Fibroblast of lung (primary cell): Measurements from ENCODE around the gene PRKAG2. TPM values are rescaled to one million over a fixed set of nuclear protein-coding genes. Genes with fewer than 3 reads are reported as not detected.

Experiments used
- DNase-seq, 2 donors: peaks; one replicate each; pipeline versions ENCODE4 v3.0.0 to v3.0.0-alpha.2; 2010; ENCODE audit warnings: low read depth in 2 of 2
- H2AFZ ChIP-seq: 2 replicates; pipeline ENCODE4 v1.5.1; 2012; ENCODE audit warnings: low read length, control low read depth, inconsistent platforms
- H3K27ac ChIP-seq: 2 replicates; pipeline ENCODE4 v1.5.1; 2011; ENCODE audit warnings: low read length, control low read depth; ENCODE audit not compliant: insufficient read depth
- H3K27me3 ChIP-seq: 2 replicates; pipeline ENCODE4 v1.5.1; 2011; ENCODE audit warnings: mild to moderate bottlenecking, low read length; ENCODE audit not compliant: control insufficient read depth, insufficient read depth
- H3K36me3 ChIP-seq: 2 replicates; pipeline ENCODE4 v1.5.1; 2011; ENCODE audit warnings: low read length; ENCODE audit not compliant: control insufficient read depth, insufficient read depth
- H3K4me1 ChIP-seq: 2 replicates; pipeline ENCODE4 v1.5.1; 2011; ENCODE audit warnings: low read length; ENCODE audit not compliant: control insufficient read depth, insufficient read depth; ENCODE audit errors: extremely low read depth
- H3K4me2 ChIP-seq: 2 replicates; pipeline ENCODE4 v1.5.1; 2011; ENCODE audit warnings: low read length, control low read depth; ENCODE audit not compliant: insufficient read depth; ENCODE audit errors: extremely low read depth
- H3K4me3 ChIP-seq, 4 experiments: fragments of 200-600 bp in 1 of 4; sonication (generic) in 1 of 4; replicated peaks in 1 of 4; 2 replicates each; pipeline ENCODE4 v1.5.1; 2011 to 2016; ENCODE audit warnings: low read length in 4 of 4, low read depth in 3 of 4, mild to moderate bottlenecking in 3 of 4, control low read depth in 2 of 4, inconsistent platforms in 1 of 4, mixed read lengths in 1 of 4; ENCODE audit not compliant: insufficient read depth in 1 of 4; ENCODE audit errors: control extremely low read depth in 1 of 4
- H3K79me2 ChIP-seq: 2 replicates; pipeline ENCODE4 v1.5.1; 2012; ENCODE audit warnings: mild to moderate bottlenecking, low read length, inconsistent platforms; ENCODE audit not compliant: control insufficient read depth, insufficient read depth
- H3K9ac ChIP-seq: 2 replicates; pipeline ENCODE4 v1.5.1; 2011; ENCODE audit warnings: mild to moderate bottlenecking, low read length, control low read depth; ENCODE audit not compliant: insufficient read depth
- H3K9me3 ChIP-seq: 2 replicates; pipeline ENCODE4 v1.5.1; 2012; ENCODE audit warnings: low read depth, low read length; ENCODE audit not compliant: control insufficient read depth, insufficient read depth
- H4K20me1 ChIP-seq: 2 replicates; pipeline ENCODE4 v1.5.1; 2011; ENCODE audit warnings: low read length; ENCODE audit not compliant: control insufficient read depth, insufficient read depth; ENCODE audit errors: extremely low read depth
- EZH2 ChIP-seq: IDR thresholded peaks from 2 replicates; pipeline ENCODE4 v1.5.1; 2012; ENCODE audit warnings: low read length, control low read depth, mild to moderate bottlenecking; ENCODE audit errors: missing control alignments
- polyA plus RNA-seq, 2 donors: library from polyadenylated mRNA; depleted of rRNA in 1 of 2; stranded (reverse) in 1 of 2; unstranded in 1 of 2; fragments of >200 nt; gene quantifications; 2 replicates each; pipeline ENCODE4 v1.2.1, GENCODE V29; 2011 to 2012; ENCODE audit warnings: missing spikeins in 1 of 2
- total RNA-seq: library from RNA; depleted of rRNA; stranded (reverse); fragments of >200 nt; gene quantifications from 2 replicates; pipeline ENCODE4 v1.2.1, GENCODE V29; 2014
- TF ChIP-seq, protein P1 (sequence below), 2 donors: IDR thresholded peaks in 1 of 2; conservative IDR thresholded peaks in 1 of 2; 1 replicate in 1 of 2; 2 replicates in 1 of 2; pipeline ENCODE4 v1.5.1; 2011 to 2012; ENCODE audit warnings: low read length in 2 of 2, control low read depth in 1 of 2, inconsistent platforms in 1 of 2, low read depth in 1 of 2, mild to moderate bottlenecking in 1 of 2

Gene PRKAG2
- total and polyA plus RNA-seq, 2 donors (not counting 1 experiment from before 2014, with no cell fraction given): 11.9 to 56.7 TPM

DNA sequence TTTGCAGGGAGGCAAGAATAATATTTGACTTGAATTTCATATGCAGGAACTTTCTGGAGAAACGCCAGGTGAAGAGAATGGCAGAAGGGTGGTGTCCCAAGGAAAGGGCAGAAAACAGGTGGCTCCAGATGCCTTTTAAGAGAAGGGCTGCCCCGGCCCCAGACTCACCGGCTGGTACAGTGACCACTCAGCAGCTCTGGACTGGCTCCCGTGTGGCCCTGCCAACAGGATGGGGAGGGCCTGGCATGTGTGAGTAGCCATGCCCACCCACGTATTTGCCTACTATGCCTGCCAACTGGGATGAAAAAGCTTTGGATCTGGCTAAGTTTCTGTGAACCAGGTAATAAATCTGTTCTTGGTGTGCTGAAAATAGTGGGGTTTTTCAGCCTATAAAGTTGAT is 159.5 kb downstream of the PRKAG2 start:
- Histone ChIP-seq H3K9ac (no peak overlapping the region), H3K27me3 (no peaks in the 10 kb centered on the region), H3K27ac (no peak overlapping the region), H3K36me3 (no peaks in the 10 kb centered on the region), H3K4me2 (no peak overlapping the region), H3K9me3 (no peaks in the 10 kb centered on the region), H2AFZ (no peak overlapping the region), H4K20me1 (no peaks in the 10 kb centered on the region), H3K79me2 (no peaks in the 10 kb centered on the region), H3K4me1 (no peaks in the 10 kb centered on the region), H3K4me3 (no peak overlapping the region)
- no peak for DNase-seq
- no peak for TF ChIP-seq EZH2
- TF ChIP-seq, protein P1, sequence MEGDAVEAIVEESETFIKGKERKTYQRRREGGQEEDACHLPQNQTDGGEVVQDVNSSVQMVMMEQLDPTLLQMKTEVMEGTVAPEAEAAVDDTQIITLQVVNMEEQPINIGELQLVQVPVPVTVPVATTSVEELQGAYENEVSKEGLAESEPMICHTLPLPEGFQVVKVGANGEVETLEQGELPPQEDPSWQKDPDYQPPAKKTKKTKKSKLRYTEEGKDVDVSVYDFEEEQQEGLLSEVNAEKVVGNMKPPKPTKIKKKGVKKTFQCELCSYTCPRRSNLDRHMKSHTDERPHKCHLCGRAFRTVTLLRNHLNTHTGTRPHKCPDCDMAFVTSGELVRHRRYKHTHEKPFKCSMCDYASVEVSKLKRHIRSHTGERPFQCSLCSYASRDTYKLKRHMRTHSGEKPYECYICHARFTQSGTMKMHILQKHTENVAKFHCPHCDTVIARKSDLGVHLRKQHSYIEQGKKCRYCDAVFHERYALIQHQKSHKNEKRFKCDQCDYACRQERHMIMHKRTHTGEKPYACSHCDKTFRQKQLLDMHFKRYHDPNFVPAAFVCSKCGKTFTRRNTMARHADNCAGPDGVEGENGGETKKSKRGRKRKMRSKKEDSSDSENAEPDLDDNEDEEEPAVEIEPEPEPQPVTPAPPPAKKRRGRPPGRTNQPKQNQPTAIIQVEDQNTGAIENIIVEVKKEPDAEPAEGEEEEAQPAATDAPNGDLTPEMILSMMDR (conservative IDR thresholded peaks at IDR 0.05 in 1 of 2, IDR thresholded peaks at IDR 0.05 in 1 of 2; ENCODE audit: low read depth in 1 of 2, low read length in 2 of 2): no peak

DNA sequence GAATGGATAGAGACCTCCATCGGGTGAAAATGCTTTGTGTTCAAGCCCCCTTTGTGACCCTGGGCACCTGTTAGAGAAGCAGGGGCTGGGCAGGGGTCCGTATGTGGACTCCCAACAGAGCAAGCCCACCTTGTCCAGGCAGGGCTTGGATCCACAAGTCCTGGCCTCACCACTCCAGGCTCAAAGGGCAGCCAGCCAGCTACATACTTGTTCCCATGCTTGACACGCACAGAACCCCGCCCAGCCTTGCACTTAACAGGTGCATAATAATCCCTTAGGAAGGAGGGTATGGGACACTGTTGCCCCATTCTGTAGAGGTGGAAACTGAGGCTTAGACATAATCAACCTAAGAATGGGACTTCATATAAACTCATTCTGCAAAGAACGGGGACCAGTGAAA is 160.6 kb downstream of the PRKAG2 start:
- H3K4me2 ChIP-seq: no peak overlapping the region
- H3K4me1 ChIP-seq: no peaks in the 10 kb centered on the region
- H3K36me3 ChIP-seq: no peaks in the 10 kb centered on the region
- no peak for TF ChIP-seq EZH2
- TF ChIP-seq, protein P1 (conservative IDR thresholded peaks at IDR 0.05 in 1 of 2, IDR thresholded peaks at IDR 0.05 in 1 of 2; ENCODE audit: low read depth in 1 of 2, low read length in 2 of 2): no peak
- H3K4me3 ChIP-seq: no peak overlapping the region
- no peak for DNase-seq
- H3K9me3 ChIP-seq: no peaks in the 10 kb centered on the region
- H3K9ac ChIP-seq: no peak overlapping the region
- H3K27me3 ChIP-seq: no peaks in the 10 kb centered on the region
- no peaks in the 10 kb centered on the region for H3K79me2 ChIP-seq
- H4K20me1 ChIP-seq: no peaks in the 10 kb centered on the region
- H2AFZ ChIP-seq: no peak overlapping the region
- no peak overlapping the region for H3K27ac ChIP-seq

DNA sequence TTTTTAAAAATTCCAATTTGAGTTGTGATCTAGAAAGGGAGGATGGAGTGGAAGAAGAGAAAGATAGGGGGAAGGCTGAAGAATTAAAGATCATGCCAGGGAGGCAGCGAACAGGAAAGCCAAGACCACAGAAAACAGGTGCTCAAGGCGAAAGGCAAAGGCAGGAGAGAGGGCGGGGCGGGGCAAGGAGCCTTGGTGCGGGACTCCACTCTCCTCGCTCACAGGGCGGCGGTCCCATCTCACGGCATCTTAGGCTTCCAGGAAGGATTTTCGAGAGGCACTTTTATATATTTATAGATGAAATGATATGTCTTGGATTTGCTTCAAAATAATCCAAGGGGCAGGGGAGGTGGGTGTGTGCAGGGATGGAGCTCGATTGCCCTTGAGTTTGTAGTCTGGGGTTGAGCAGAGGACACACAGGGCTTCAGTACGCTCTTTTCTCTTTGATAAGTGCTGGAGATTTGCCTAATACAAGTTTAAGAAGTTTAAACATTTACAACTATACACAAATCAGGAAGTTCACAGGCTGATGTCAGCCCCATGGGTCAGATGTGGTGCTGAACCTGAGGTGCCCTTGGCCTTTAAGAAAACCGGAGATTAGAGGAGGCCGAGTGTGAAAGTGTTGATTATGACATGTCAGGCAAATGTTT is 161.1 kb downstream of the PRKAG2 start:
- no peak for DNase-seq
- Histone ChIP-seq H3K4me3 (no peak overlapping the region), H3K9me3 (no peaks in the 10 kb centered on the region), H3K27me3 (no peaks in the 10 kb centered on the region), H3K79me2 (no peaks in the 10 kb centered on the region), H3K4me1 (no peaks in the 10 kb centered on the region), H2AFZ (no peak overlapping the region), H3K4me2 (no peak overlapping the region), H3K36me3 (no peaks in the 10 kb centered on the region), H3K27ac (no peak overlapping the region), H3K9ac (no peak overlapping the region), H4K20me1 (no peaks in the 10 kb centered on the region)
- TF ChIP-seq, protein P1 (conservative IDR thresholded peaks at IDR 0.05 in 1 of 2, IDR thresholded peaks at IDR 0.05 in 1 of 2; ENCODE audit: low read depth in 1 of 2, low read length in 2 of 2): no peak
- TF ChIP-seq EZH2: no peak
